IgD-negative memory B cell (primary cell): Measurements from ENCODE around the gene CCDC192. TPM values are rescaled to one million over a fixed set of nuclear protein-coding genes. Genes with fewer than 3 reads are reported as not detected.

Experiments used
- H3K27ac Mint-ChIP-seq, 3 donors: one replicate each; pipeline ENCODE4 v1.8.0; 2020 to 2022; ENCODE audit warnings: mild to moderate bottlenecking in 3 of 3, mixed read lengths in 3 of 3, moderate library complexity in 1 of 3
- H3K27me3 Mint-ChIP-seq: one replicate; pipeline ENCODE4 v1.8.0; 2021; ENCODE audit warnings: mixed read lengths
- H3K36me3 Mint-ChIP-seq: one replicate; pipeline ENCODE4 v1.8.0; 2020; ENCODE audit warnings: mild to moderate bottlenecking, mixed read lengths
- H3K4me1 Mint-ChIP-seq, 3 donors: one replicate each; pipeline ENCODE4 v1.8.0; 2020 to 2022; ENCODE audit warnings: mixed read lengths in 3 of 3, mild to moderate bottlenecking in 1 of 3
- H3K4me3 Mint-ChIP-seq, 4 donors: one replicate each; pipeline ENCODE4 v1.8.0; 2020 to 2022; ENCODE audit warnings: mild to moderate bottlenecking in 4 of 4, mixed read lengths in 4 of 4, moderate library complexity in 3 of 4
- H3K9me3 Mint-ChIP-seq, 3 donors: one replicate each; pipeline ENCODE4 v1.8.0; 2020 to 2021; ENCODE audit warnings: mixed read lengths in 3 of 3, mild to moderate bottlenecking in 1 of 3
- polyA plus RNA-seq: library from polyadenylated mRNA; unstranded; fragments of 300-500 nt; fragmentation: Illumina TruSeq; gene quantifications from one replicate; pipeline ENCODE4 v1.2.3, GENCODE V29; 2021

The CCDC192 gene
- polyA plus RNA-seq, 1 donor from 2014 or later = not detected

DNA sequence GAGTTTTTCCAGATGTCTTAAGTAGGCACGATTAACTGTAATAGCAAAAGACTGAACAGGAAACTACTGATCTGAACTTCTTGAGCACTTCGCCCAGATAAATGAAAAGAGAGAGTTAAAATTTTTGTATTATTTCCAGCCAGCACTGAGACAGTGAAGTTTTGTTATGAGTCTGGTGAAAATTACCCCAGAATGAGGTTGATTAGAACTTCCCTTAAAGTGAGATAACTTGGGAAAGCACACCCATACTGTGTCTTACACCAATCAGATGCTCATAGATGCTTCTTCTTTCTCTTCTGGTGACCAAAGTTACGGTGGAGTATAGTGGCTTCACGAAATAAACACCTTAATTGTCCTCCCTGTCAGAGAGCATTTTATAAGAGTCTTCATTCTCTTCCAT is 248.6 kb downstream of the CCDC192 start:
- Mint-ChIP-seq H3K4me1 (no peaks in the 10 kb centered on the region), H3K36me3 (peaks cover 22% of the 10 kb centered on the region), H3K9me3 (peaks cover 0 to 1% (median 0%) of the 10 kb centered on the region in 3 donors), H3K27me3 (no peaks in the 10 kb centered on the region), H3K4me3 (no peak overlapping the region), H3K27ac (no peak overlapping the region)

DNA sequence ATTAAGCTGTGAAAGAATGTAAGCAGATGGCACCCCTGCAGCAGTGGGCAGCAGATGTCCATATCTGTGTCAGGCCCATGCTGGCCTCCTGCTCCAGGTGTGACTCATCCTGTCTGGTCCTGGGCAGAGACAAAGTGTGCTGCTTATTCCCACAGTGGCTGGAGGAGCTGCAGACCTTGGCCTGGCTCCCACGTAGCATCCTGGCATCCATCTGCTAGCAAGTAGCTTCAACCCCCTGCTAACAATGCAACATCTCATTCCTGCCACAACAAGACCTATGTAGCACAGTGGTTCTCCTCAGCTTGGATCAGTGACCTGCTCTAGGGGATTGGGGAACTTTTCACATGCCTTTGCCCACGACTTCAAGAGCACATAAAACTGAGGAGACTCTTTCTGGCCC is 254.0 kb downstream of the CCDC192 start:
- peak overlapping the region in 1 of 3 donors; percentile 4 for H3K27ac Mint-ChIP-seq
- H3K4me3 Mint-ChIP-seq = no peak overlapping the region
- peaks cover 16% of the 10 kb centered on the region for H3K36me3 Mint-ChIP-seq

DNA sequence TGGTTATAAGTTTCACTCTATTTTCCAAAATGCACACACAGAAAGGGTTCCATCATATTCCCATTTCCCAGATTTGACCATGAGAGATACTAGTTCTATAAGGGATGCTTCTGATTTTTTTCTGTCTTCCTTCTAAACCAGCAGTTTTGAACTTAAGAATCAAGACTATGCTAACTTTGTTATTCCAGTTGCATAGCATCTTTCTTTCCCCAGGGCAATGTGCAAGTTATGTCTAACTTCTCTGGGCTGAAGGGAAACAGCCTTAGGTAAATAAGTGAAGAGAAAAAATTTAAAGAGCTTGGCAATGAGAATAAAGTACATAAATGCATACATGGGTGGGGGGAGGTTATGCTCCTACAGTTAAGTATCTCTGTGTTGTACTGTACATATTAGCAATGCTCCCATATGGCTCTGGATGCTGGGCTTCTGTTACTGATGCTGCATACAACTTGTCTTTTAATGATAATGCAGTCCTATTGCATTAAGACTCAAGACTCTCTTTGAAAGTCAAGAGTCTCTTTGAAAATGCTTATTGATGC is 254.6 kb downstream of the CCDC192 start:
- H3K36me3 Mint-ChIP-seq = peaks cover 15% of the 10 kb centered on the region
- no peaks in the 10 kb centered on the region for H3K27me3 Mint-ChIP-seq
- H3K4me3 Mint-ChIP-seq = no peak overlapping the region
- H3K4me1 Mint-ChIP-seq = peaks cover 2 to 22% (median 10%) of the 10 kb centered on the region in 3 donors
- H3K27ac Mint-ChIP-seq = peak overlapping the region in 1 of 3 donors; percentile 4
- peaks cover 0 to 1% (median 0%) of the 10 kb centered on the region in 3 donors for H3K9me3 Mint-ChIP-seq

More for the DNA sequence above, 254.0 kb downstream of the CCDC192 start:
- Mint-ChIP-seq H3K4me1 (peaks cover 2 to 16% (median 10%) of the 10 kb centered on the region in 3 donors), H3K27me3 (no peaks in the 10 kb centered on the region), H3K9me3 (peaks cover 0 to 1% (median 0%) of the 10 kb centered on the region in 3 donors)

DNA sequence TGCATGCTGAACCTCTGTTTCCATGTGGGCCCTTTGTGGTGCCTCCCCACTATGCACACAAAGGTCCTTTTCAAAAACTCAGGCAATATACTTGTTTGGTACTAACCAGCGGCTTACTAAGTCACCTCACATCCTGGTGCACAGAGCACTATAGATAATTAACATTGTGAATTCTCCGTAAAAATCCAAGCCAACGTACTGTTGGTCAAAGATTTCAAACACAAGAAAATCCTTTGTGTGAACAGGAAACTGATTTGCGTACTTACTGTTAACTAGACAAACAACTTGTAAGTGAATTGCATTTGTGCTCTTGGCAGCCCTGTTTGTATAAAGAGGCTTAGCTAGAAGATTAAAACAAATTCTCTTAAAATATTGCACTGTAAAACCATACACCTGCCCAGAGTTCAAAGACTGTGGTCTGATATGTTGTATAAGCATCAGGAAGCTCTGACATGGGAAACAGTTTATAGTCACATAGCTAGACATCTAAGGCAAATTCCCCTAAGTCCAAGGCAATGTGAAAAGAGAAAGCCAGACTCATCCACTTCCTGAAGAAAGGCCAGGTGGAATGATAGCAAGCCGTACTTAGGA is 255.3 kb downstream of the CCDC192 start:
- no peaks in the 10 kb centered on the region for H3K27me3 Mint-ChIP-seq
- peaks cover 0 to 1% (median 0%) of the 10 kb centered on the region in 3 donors for H3K9me3 Mint-ChIP-seq
- H3K36me3 Mint-ChIP-seq = peaks cover 15% of the 10 kb centered on the region
- H3K27ac Mint-ChIP-seq = no peak overlapping the region
- peaks cover 2 to 22% (median 10%) of the 10 kb centered on the region in 3 donors for H3K4me1 Mint-ChIP-seq
- no peak overlapping the region for H3K4me3 Mint-ChIP-seq

DNA sequence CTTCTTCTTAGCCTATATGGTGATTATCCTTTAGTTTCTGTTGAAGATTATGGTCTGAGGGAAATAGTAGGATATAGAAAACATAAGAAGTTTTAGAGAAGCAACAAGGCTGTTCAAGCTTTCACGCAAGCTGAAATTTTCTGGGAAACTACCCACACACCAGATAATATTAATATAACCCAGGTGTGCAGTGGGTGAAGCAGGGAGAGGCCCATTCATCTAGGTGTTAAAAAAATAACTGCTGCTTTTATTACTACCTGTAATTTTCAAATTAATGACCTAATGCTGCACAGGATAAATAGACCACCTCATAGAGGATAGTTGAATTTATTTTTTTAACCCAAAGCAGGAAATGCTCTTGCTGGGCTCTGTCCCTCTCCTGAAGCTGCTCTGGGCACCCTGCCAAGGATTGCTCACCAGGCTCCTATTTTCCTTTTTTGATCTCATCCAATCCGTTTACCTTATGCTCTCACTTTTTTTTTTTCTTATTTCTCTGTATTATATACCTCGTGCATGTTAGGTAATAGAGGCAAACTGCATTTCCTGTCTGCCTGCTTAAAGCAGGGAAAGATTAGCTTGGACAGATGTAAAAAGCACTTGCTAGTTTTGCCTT is 256.1 kb downstream of the CCDC192 start:
- Mint-ChIP-seq H3K4me1 (peaks cover 2 to 22% (median 10%) of the 10 kb centered on the region in 3 donors), H3K9me3 (peaks cover 0 to 1% (median 0%) of the 10 kb centered on the region in 3 donors), H3K36me3 (peaks cover 15% of the 10 kb centered on the region), H3K4me3 (no peak overlapping the region), H3K27ac (no peak overlapping the region), H3K27me3 (no peaks in the 10 kb centered on the region)

DNA sequence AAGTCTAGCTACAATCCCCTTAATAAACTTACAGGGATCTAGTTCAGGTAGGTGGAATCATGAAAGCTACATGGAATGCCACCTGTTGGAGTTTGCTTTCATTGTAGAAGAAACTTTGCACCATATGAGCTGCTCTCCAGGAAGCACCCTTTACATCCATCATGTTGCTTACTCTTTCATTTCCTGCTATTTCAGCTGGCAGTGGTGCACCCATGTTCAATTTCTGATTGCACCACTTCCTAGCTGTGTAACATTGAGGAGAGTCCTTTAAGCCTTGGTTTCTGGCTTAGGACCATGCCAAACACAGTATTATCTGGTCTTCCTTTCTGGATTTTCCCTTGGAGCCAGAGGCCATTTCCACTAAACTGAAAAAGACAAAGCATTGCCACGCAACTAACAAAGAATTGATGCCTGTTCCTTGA is 257.1 kb downstream of the CCDC192 start:
- Mint-ChIP-seq H3K4me1 (peaks cover 2 to 22% (median 10%) of the 10 kb centered on the region in 3 donors), H3K4me3 (no peak overlapping the region), H3K27me3 (no peaks in the 10 kb centered on the region), H3K27ac (no peak overlapping the region), H3K9me3 (no peaks in the 10 kb centered on the region), H3K36me3 (peaks cover 18% of the 10 kb centered on the region)

DNA sequence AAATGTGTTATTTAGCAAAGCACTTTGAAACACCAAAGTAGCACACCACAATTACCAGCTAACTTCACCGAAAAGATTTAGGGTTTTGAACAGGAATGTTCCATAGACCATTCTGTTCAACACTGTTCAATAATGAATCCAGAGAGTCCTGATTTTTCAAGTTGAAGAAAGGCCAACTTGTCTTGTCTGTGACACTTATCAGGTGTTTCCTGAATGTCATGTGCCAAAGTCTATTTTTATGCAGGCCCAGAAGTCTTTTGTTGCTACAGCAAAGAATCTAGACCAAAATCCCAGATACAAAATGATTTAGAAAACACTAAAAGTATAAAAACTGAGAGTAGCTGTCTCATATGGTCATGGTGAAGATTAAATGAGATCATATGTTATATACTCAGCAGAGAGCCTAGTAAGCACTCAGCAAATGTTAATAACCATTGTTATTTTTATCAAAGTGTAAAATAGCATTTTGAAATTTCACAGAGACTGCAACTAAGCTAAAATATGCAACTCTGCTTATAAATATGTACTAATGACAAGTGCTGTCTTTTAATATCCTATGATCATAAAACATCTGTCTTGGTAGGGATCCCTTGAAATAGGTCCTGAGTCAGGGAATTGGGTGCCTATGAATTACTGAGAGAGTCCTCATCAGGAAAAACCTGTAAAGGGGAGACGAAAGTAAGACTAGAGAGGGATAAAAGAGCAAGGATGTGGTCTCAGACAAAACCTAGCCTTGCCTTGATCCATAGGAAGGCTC is 258.0 kb downstream of the CCDC192 start:
- H3K9me3 Mint-ChIP-seq = peaks cover 0 to 4% (median 0%) of the 10 kb centered on the region in 3 donors
- peaks cover 15% of the 10 kb centered on the region for H3K36me3 Mint-ChIP-seq
- peaks cover 2 to 22% (median 10%) of the 10 kb centered on the region in 3 donors for H3K4me1 Mint-ChIP-seq
- H3K27ac Mint-ChIP-seq = no peak overlapping the region
- no peaks in the 10 kb centered on the region for H3K27me3 Mint-ChIP-seq
- no peak overlapping the region for H3K4me3 Mint-ChIP-seq

DNA sequence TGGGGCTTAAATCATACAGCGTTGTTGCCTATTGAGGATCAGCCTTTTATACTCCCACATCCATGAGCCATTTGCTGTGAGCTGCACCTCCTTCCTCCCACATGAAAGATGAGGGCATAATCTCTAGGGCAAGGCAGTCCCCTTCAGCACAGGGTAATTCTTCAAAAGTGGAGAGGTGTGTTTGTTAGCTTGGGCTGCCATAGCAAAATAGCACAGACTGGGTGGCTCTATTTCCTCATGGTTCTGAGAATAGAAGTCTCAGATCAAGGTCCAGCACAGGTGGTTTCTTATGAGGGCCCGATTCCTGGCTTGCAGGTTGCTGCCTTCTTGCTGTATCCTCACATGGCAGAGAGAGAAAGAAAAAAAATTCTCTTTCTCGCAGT is 258.6 kb downstream of the CCDC192 start:
- Mint-ChIP-seq H3K9me3 (peaks cover 0 to 4% (median 0%) of the 10 kb centered on the region in 3 donors), H3K27ac (no peak overlapping the region), H3K4me3 (no peak overlapping the region), H3K36me3 (peaks cover 18% of the 10 kb centered on the region), H3K4me1 (peaks cover 2 to 22% (median 10%) of the 10 kb centered on the region in 3 donors), H3K27me3 (no peaks in the 10 kb centered on the region)

DNA sequence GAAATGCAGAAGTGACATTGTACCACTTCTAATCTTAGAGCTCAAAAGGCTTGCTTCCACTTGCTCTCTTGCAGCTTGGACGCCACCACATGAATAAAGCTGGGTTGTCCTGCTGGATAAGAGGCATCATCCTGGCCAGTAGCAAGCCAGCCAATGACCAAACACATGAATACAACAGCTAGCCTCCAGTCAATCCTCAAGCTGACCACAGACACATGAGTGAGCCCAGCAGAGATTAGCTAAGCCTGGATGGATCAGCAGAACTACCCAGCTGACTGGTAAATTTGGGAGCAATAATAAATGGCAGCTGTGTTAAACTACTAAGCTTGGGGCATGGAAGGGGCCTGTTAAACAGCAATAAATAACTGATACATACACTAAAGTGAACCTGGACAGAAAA is 259.3 kb downstream of the CCDC192 start:
- Mint-ChIP-seq H3K36me3 (peaks cover 19% of the 10 kb centered on the region), H3K4me1 (peaks cover 2 to 22% (median 10%) of the 10 kb centered on the region in 3 donors), H3K4me3 (no peak overlapping the region), H3K27me3 (no peaks in the 10 kb centered on the region), H3K9me3 (peaks cover 0 to 7% (median 0%) of the 10 kb centered on the region in 3 donors), H3K27ac (no peak overlapping the region)

DNA sequence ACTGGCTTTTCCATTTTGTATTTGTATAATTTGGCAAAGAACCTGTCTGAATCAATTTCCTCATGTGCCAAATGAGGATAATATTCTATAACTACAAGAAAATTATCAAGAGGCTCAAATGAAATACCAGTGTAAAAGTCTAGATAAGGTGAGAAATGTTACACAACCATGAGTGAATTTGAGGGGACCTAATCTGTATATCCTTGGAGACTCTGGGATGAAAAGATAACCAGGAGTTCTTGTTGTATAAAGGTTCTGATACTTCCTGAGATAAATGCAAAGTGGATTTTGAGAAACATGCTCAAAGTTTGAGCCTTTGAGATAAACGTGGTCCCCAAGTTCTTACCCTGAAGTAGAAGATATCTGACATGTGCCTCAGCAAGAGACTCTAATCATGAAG is 260.0 kb downstream of the CCDC192 start:
- no peaks in the 10 kb centered on the region for H3K27me3 Mint-ChIP-seq
- H3K27ac Mint-ChIP-seq = no peak overlapping the region
- H3K4me1 Mint-ChIP-seq = peaks cover 2 to 22% (median 10%) of the 10 kb centered on the region in 3 donors
- H3K4me3 Mint-ChIP-seq = no peak overlapping the region
- H3K9me3 Mint-ChIP-seq = peaks cover 0 to 12% (median 0%) of the 10 kb centered on the region in 3 donors
- peaks cover 19% of the 10 kb centered on the region for H3K36me3 Mint-ChIP-seq

DNA sequence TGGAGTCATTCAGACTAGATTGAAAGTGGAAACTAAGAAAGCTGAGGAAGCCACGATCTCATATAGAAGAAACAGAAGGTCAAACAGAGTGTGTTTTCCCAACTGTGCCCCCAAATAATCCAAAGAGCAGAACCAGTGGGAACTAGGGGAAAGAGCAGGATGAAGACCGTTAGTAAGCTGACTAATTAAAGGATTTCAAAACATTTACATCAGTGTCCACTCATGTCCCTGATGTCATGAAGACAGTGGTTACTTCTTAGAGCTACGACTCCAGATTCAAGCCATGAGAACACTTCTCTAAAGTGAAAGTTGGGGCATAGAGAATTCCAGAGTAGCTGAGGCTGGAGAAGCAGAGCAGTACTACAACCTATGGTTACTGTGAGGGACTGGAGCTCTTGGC is 260.7 kb downstream of the CCDC192 start:
- no peak overlapping the region for H3K27ac Mint-ChIP-seq
- peaks cover 18% of the 10 kb centered on the region for H3K36me3 Mint-ChIP-seq
- H3K27me3 Mint-ChIP-seq = no peaks in the 10 kb centered on the region
- no peak overlapping the region for H3K4me3 Mint-ChIP-seq
- peaks cover 2 to 22% (median 10%) of the 10 kb centered on the region in 3 donors for H3K4me1 Mint-ChIP-seq
- peaks cover 0 to 12% (median 0%) of the 10 kb centered on the region in 3 donors for H3K9me3 Mint-ChIP-seq

DNA sequence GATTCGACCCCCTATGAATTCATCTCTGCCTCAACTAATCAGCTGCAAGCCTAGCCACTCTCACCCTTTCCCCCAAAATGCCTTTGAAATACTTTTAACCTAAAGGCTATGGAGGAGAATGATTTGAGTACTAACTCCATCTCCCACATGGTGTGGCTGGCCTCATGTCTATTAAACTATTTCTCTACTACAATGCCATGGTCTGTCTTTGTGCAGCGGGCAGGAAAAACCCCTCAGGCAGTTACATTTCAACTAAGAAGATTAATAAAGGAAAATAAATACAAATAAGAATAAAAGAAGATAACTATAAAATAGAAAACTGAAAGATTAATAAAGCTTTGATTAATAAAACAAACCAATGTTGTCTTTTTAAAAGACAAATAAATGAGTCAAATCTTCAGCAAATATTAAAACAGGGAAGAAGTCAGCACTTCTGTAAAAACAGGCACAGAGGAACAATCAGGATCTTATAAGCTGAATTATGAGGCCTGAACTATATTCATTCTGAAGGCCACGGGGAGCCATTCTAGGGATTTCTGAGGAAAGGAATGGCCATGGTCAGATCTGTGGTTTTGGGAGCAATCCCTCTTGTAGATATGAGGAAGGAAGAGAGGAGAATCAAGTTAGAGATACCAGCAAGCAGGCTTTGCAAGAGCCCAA is 264.3 kb downstream of the CCDC192 start:
- Mint-ChIP-seq H3K9me3 (peaks cover 0 to 12% (median 0%) of the 10 kb centered on the region in 3 donors), H3K4me1 (peaks cover 0 to 3% (median 0%) of the 10 kb centered on the region in 3 donors), H3K36me3 (peaks cover 18% of the 10 kb centered on the region), H3K27ac (no peak overlapping the region), H3K27me3 (no peaks in the 10 kb centered on the region), H3K4me3 (no peak overlapping the region)

DNA sequence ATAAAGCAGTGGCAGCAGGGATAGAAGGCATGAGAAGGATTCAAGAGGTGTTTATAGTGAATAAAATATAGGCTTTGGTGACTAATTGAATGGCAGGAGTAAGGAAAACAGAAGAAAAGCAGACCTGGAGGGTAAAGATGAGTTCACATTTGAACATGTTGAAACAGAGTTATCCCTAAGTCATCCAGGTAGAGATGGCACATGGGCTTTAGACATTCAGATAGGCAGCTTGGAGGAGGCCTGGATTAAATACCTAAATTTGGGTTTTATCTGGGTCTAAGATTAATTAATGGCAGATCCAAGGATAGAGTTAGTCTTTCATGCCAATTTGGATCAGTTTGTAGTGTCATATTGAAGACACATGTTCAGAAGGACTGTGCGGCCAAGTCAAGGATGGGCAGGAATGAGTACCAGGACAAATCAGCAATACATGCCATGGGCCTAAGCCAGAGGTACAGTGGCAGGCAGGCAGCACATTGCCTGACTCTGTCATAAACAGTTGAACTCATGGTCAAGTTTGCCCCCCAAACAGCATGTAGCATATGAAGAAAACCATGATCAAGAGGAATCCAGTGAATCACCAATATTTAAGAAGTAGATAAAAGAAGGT is 264.9 kb downstream of the CCDC192 start:
- no peak overlapping the region for H3K27ac Mint-ChIP-seq
- no peaks in the 10 kb centered on the region for H3K27me3 Mint-ChIP-seq
- H3K4me3 Mint-ChIP-seq = no peak overlapping the region
- peaks cover 18% of the 10 kb centered on the region for H3K36me3 Mint-ChIP-seq
- H3K9me3 Mint-ChIP-seq = peaks cover 0 to 12% (median 0%) of the 10 kb centered on the region in 3 donors
- H3K4me1 Mint-ChIP-seq = no peaks in the 10 kb centered on the region

DNA sequence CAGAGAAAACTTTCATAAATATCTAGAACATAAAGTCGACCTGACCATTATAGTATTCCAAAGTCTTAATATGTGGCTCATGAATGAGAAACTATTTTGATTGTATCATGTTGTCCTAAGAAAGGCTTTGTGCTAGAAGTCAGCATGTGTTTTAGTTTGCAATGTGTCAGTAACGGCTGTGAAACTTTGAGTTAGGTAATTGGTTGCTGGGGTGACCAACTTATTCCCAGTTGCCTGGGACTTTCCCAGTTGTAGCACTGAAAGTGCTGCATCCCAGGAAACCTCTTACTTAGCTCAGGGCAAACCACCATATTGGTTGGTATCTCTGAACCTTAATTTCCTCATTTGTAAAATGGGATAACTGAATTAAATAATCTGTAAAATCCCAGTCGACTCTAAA is 265.8 kb downstream of the CCDC192 start:
- no peaks in the 10 kb centered on the region for H3K27me3 Mint-ChIP-seq
- peaks cover 18% of the 10 kb centered on the region for H3K36me3 Mint-ChIP-seq
- H3K9me3 Mint-ChIP-seq = peaks cover 0 to 12% (median 0%) of the 10 kb centered on the region in 3 donors
- H3K27ac Mint-ChIP-seq = no peak overlapping the region
- H3K4me1 Mint-ChIP-seq = no peaks in the 10 kb centered on the region
- no peak overlapping the region for H3K4me3 Mint-ChIP-seq
